Gastroesophageal sphincter (tissue), 3 donors: ENCODE measurements around the gene BOK.

Experiments
- EP300 ChIP-seq: sonication (generic); formaldehyde crosslinking; IDR thresholded peaks from one replicate; pipeline ENCODE4 v1.6.1; 2017; ENCODE audit warnings: antibody characterized with exemption, mild to moderate bottlenecking
- POLR2A ChIP-seq, 2 donors: fragments of 450-650 bp; IDR thresholded peaks; one replicate each; pipeline ENCODE4 v1.6.1; 2017; ENCODE audit warnings: antibody characterized with exemption in 2 of 2, mild to moderate bottlenecking in 2 of 2, moderate library complexity in 1 of 2
- POLR2AphosphoS5 ChIP-seq: sonication (generic); formaldehyde crosslinking; IDR thresholded peaks from one replicate; pipeline ENCODE4 v1.6.1; 2017; ENCODE audit warnings: antibody characterized with exemption
- TF ChIP-seq, protein P1 (sequence below), 4 experiments: fragments of 200-600 bp in 2 of 4; fragments of 450-650 bp in 2 of 4; sonication (generic) in 1 of 4; IDR thresholded peaks; one replicate each; pipeline ENCODE4 v1.5.1; 2017 to 2019; ENCODE audit warnings: antibody characterized with exemption in 4 of 4, mild to moderate bottlenecking in 2 of 4, moderate library complexity in 2 of 4

DNA sequence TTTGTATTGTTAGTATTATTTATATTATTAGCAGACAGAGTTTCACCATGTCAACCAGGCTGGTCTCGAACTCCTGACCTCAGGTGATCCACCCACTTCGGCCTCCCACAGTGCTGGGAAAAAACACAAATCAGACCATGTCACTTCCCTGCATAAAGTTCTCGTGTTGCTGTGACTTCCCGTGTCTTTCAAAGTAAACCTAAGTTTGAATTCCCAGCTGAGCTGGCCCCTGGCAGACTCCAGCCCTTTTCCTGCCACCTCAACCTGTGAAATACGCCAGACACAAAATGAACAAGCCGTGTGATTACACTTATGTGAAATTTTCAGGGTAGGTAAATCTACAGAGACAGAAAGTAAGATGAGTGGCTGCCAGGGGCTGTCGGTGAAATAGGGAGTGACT, 7.9 kb downstream of the BOK start:
- TF ChIP-seq, protein P1, sequence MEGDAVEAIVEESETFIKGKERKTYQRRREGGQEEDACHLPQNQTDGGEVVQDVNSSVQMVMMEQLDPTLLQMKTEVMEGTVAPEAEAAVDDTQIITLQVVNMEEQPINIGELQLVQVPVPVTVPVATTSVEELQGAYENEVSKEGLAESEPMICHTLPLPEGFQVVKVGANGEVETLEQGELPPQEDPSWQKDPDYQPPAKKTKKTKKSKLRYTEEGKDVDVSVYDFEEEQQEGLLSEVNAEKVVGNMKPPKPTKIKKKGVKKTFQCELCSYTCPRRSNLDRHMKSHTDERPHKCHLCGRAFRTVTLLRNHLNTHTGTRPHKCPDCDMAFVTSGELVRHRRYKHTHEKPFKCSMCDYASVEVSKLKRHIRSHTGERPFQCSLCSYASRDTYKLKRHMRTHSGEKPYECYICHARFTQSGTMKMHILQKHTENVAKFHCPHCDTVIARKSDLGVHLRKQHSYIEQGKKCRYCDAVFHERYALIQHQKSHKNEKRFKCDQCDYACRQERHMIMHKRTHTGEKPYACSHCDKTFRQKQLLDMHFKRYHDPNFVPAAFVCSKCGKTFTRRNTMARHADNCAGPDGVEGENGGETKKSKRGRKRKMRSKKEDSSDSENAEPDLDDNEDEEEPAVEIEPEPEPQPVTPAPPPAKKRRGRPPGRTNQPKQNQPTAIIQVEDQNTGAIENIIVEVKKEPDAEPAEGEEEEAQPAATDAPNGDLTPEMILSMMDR (IDR thresholded peaks at IDR 0.05), result no peak
- no peak for TF ChIP-seq POLR2A (IDR thresholded peaks at IDR 0.05)
- TF ChIP-seq POLR2AphosphoS5, result peak; percentile 64
- no peak for TF ChIP-seq EP300
